ENCODE results near the gene NAALAD2.
"Not testable (repeated sequence)": the region's sequence is repeated elsewhere in the genome, so short reads cannot be mapped to it uniquely, and the experiment has no call there.

The NAALAD2 gene

DNA sequence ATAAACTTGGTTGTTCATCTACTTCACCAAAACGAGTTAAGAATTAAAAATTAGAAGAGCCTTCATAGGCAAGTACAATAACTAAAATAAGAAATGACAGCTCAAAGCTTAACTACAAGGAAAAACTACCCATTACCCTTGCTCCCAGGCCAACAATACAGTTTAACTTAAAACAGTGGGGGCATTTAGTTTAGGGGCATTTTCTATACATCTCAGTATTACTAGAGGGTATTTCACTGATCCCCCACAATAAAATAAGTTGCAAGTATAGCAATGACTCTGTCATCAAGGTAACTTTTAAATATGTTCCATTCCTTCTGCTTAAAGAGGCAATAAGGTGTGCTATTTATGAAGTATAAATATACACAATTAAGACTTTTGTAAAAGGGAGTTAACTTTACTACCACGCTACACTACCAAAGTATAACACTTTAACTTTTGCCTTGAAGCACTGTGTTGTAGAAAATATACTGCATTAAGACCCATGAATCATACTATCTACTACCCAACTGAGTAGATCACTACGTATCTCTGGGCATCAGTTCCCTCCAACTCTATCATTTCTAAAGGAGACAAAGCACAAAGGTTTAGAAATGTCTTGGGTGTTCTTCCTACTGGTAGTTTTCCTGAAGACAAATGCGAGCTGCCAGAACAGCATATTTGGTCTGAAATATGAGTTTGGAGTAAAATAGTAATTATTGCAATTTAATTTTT lies 58.6 kb downstream of the NAALAD2 start:
- FAIRE-seq = no peak

DNA sequence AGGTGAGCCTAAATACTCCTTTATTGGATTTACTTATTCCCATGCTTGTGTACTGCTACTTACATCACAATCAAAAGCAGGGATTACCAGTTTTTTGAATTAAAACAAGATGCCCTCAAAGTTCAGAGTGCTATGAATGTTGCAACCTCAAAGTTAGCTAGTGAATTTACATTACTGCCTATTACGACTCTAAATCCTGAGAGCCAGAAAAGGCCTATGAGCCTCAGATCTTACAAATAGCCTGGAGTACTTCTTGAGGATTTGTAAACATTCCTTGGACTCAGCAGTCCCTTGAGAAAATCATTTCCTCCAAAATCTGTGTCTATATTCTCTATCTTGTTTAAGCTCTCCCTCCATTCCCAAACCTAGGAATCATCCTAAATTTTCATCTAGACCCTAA lies 62.9 kb downstream of the NAALAD2 start:
- no peak for FAIRE-seq

DNA sequence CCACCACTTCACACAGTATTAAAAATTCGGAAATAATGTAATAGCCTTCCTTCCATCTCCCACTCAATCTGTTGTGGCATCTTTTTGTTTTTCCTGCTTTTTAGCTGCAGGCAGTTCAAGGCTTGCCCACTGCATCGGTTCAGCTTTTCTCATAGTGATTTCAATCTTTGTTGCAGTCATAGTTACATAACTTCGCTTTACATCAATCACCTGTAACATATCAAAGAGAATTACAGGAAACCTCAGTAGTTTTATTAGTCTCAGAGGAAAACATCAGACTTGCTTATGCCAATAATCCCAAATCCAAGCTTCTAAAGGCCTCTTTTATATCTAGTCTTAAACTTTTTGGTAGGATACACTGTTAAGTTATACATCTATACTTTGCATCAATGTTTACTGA lies 67.9 kb downstream of the NAALAD2 start:
- no peak for FAIRE-seq

DNA sequence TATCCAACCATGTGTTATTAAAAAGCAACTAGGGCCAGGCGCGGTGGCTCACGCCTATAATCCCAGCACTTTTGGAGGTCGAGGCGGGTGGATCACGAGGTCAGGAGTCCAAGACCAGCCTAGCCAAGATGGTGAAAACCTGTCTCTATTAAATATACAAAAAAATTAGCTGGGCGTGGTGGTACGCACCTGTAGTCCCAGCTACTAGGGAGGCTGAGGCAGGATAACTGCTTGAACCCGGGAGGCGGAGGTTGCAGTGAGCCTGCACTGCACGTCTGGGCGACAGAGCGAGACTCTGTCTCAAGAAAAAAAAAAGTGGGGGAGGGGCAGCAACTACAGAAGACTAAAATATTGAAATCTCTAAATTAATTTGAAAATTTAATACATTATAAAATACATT lies 69.9 kb downstream of the NAALAD2 start:
- FAIRE-seq = no peak

DNA sequence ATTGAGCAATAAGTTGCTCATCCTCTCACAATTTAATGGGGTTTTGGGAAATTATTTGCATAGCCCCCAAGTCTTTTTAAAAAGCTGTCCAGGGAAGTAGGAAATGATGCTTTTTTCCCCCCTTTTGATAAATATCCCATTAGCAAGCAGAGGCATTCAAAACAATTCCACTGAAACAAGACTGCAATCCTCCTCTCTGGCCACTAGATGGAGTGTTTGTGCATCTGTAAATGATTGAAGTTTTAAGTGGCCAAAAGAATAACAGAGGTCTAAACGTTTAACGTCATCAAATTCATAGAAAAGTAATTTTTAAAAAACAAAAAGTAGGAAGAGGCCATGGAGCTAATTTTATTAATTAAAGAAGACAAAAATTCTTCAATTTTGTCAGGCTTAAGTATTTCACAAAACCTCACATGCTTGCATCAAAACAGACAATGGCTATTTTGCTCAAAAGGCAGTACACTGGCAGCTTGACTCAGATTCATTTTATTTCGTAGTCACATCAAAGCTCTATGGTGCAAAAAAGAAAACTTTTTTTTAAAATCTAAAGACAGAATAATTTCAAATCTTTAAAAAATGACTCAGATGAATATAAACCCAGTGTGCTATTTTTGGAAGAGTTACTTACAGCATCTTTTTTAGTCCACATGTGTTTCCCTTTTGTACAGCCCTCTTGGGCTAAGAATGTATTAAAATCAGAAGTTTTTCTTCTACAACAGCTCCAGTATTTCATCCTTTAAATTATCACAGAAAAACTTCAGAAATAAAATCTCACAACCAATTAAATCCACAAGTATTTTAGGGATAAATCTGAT lies 70.6 kb downstream of the NAALAD2 start:
- FAIRE-seq = peak; percentile 82

DNA sequence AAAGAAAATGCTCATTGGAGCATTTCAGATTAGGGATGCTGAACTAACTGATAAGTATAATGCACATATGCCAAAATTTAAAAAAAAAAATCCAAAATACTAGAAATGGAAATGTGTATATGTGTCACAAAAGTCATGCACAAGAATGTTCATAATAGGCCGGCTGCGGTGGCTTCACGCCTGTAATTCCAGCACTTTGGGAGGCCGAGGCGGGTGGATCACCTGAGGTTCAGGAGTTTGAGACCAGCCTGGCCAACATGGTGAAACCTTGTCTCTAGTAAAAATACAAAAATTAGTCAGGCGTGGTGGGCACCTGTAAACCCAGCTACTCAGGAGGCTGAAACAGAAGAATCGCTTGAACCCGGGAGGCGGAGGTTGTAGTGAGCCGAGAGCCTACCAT lies 73.5 kb downstream of the NAALAD2 start:
- FAIRE-seq = not testable (repeated sequence)

DNA sequence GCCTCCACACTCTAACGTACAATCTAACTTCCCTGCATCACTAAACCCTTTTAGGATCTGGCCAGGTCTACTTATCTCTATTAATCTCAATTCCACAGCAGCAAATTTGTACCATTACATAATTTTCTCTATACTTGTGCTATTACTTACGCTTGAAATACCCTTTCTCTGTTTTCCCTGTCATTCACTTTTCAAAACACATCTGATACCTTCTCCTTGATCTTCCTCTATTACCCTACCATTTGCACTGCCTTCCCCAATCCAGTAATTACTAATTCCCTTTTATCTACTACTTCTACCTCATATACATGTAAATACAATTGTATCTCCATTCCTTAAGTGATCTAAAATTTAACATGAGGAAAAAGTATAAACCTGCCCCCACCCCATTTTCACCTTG lies 74.4 kb downstream of the NAALAD2 start:
- peak; percentile 47 for FAIRE-seq

DNA sequence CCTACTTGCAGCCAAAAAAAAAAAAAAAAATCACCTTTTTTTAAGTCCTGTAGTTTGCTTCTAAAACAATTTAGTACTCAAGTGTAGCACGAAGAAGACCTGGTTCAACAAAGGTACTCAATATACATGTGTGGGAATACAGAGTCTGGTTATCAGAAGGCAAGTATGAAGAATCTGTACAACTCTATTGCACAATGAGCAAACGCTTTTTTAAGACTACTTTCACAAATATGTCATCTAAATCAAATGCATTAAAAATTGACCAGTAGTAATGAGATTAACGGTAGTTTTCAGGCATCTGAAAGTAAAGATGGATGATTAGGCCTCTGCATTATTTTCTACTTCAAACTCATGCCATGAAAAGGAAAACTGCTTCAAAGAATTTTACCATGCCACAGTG lies 78.9 kb downstream of the NAALAD2 start:
- no peak for FAIRE-seq

DNA sequence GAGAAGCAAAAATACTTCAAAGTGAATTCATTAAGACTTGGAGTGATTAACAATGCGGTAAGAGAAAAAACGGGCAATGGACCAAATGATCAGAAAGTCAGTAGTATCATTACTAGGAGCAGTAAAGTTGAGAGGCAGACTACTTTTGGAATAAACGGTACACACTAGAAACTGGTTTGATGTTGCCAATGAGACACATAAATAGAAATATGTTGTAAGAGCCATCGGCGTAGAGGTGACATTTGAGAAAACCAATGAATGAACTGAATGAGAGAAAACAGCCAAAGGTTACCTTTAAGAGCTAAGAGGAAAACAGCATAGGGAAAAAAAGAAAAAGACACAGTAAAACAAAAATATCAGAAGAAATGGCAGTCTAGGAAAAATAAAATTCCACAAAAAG lies 82.1 kb downstream of the NAALAD2 start:
- no peak for FAIRE-seq

DNA sequence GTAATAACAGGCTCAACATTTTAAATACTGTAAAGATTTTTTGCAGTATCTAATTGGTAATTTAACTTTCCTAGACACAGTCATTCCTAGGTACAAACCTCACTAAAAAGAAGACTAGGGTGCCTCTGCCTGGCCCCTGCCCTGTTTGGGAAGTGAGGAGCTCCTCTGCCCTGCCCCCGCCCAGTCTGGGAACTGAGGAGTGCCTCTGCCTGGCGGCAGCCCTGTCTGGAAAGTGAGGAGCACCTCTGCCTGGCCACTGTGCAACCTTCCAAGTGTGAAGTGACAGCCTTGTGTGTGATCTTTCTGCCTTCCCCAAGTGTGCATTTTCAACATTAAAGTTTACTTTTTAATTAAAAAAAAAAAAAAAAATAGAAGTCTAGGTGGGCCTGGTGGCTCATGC lies 84.1 kb downstream of the NAALAD2 start:
- FAIRE-seq = no peak

DNA sequence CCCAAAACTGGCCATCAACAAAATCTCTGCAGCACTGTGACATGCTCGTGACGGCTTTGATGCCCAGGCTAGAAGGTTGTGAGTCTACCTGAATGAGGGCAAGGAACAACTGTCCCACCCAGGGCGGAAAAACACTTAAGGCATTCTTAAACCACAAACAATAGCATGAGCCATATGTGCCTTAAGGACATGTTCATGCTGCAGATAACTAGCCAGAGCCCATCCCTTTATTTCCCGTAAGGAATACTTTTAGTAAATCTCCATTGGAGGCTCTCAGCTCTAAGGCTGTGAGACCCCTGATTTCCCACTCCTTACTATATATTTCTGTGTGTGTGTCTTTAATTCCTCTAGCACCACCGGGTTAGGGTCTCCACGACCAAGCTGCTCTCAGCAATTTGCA lies 85.0 kb downstream of the NAALAD2 start:
- FAIRE-seq = no peak

DNA sequence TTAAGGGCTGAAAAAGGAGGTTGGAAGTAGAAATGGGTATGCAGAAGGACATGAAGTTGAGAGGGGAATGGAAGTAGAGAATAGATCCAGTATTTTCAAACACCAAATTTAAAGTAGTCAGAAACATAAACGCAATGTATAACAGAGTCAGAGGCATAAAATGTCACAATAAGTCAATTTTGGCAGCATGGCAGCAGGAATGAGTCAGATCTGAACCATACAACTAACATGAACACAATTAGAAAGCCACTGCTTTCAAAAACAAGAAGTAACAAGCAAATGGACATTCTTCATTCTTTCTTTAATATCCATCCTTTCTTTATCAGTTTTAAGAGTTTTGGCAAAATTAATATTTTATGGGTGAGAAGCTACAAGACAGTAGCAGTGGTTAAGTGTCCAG lies 85.9 kb downstream of the NAALAD2 start:
- no peak for FAIRE-seq

DNA sequence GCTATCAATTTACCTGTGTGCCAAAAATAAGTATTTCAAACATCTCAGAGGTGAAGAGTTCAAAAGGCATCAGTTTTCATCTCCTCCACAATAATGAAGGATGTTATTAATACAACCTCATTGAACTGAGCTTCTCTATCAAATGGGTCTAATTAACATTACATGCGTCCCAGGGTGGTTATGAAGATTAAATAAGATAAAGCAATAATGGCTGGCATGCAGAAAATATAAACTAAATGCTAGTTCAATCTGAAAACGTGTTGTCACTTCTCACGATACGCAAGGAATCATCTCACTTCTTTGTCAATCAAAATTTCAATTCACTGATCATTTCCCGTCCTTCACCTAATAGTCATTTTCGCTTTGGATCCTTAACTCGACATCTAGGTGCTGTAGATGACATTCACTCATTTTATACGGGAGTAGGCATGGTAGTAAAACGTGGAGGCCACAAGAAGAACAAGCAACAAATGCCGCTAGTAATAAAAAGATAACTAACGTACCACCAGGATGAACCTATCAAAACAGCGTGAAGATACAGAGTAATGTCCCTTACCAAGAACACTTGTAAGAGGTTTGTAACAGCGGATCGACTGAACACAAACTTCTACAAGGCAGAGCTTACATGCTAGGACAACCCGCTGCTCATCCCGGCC lies 87.5 kb downstream of the NAALAD2 start:
- FAIRE-seq = no peak

DNA sequence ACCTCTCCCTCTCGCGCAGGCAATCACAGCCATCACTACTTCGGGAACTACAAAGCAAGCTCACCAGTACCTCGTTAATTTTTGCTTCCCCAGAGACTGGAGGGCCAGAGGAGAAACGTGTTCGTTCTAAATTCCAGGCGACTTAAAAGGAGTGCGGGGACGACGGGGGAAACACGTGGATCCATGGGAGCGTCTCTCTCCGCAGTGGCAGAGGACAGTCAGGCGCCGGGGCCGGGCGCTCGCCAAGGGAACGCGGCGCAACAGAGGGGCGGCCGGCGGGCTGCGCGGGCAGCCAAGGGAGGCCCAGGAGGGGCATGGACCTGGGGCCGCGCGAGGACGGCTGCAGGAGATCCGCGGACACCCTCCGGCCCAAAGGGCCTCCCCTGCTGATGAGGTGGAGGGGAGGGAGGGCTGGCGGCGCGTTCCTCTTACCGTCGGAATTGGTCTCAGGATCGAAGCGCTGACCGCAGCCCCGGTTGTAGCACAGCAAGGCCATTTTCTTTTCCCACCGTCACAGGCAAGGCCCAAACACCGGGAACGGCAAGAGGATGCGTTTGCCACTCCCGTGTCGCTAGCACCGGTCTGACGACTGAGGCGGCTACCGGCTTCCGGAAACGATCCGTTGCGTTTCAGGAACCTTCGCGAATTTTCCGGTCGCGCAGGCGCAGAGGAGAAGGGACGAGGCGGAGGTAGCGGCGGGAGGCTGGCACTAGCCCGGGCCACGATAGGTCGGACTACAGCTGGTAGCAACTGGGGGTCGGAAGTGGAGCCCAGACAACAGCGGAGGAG lies 88.2 kb downstream of the NAALAD2 start, which contains the start of gene CHORDC1:
CHORDC1 (minus strand) TSS at position 591 of the 789 bp plus-strand sequence; CDS start at position 496, 95 bp downstream.
- peak; percentile 61 for FAIRE-seq

DNA sequence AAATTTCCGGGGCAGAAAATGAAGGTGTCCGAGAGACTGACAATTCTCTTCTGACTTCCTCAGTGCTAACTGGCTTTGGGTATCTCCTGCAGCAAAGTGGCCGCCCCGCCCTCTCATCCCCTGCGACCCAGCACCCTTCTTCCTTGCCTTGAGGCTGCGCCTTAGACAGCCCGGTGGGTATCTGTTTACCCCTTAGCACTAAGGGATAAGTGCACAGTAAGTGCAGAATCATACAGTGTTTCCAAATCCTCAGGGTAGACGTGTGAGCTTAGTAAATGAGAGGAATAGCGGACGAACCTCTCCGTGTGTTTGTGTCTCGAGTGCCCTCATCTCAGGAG lies 88.8 kb downstream of the NAALAD2 start:
- no peak for FAIRE-seq

DNA sequence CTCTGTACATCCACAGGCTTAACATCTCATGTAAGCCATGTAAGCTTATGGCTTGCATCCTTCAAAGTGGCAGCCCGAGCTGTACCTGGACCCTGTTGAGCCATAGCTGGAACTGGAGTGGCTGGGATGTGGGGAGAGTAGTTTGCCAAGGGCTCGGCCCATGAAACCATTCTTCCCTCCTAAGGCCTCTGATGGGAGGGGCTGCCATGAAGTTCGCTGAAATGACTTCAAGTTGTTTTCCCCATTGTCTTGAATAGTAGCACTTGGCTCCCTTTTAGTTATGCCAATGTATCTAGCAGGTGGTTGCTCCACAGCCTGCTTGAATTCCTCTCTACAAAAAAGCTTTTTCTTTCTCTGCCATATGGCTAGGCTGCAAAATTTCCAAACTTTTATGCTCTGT lies 93.6 kb downstream of the NAALAD2 start:
- FAIRE-seq = no peak

DNA sequence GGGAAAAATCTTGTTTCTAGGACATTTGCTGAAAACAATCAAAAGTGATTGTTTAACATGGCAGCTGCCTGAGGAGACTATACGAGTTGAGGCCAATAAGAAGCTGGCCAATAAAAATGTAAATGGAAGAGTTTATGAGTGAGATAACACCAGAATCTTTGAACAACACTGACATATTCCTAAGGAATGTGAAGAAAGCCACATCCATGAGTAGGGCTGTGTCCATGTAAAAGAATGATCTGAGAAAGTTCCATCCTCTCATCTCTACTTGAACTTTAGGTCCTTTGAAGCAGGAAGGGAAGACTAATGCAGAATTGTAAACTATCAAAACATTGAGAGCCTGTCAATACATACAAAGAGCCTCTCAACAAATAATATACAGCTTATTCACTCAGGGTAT lies 95.3 kb downstream of the NAALAD2 start:
- FAIRE-seq = no peak

DNA sequence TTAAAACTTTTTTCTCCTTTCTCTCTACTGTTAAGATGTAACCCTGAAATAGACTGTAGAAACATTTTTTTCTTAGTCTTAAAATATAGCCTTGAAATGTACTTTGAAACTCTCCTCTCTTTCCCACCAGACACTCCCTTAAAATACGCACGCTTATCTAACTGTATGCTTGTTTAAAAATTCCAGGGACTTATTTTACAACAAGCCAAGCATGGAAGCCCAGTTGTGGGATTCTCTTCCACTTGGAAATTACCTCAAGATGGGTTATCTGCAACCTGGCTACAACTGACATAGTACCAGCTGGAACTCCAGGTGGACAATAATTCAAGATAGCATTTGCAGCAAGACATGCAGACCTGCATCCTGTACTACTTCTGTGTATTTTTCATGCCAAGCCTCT lies 100.5 kb downstream of the NAALAD2 start:
- no peak for FAIRE-seq

DNA sequence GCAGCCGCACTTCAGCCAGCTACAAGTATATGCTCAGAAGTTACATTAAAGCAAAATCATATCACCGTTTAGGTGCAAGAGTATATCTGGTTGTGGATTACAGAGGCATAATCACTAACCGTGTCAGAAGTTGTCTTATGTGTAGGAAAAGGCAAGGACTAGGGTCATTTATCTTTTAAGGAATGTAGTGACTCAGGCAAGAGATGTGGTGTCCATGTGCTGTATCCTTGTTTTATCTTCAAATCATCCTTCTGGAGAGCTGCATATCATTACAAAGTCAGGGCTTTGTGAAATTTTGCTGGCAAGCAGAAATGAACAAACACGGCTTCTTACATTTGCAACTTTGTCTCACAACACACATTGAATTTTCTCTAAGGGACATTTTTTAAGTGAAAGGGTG lies 101.1 kb downstream of the NAALAD2 start:
- FAIRE-seq = no peak

DNA sequence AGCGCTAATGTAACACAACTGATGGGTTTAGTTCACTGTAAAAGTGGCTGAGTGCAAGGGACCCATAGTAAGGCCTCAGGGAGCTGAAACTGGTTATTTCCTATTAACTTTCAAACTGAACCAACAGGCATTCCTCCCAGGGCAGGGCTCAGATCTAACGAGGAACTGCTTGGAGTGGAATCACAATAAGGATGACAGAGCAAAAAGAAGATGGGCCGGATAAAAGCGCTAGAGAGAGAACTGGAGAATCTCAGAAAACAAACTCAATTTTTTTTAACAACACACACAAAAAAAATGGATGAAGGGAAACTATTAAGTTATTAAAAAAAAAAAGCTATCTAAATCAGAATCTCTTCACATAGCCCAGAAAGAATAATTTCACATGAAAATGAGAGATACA lies 102.5 kb downstream of the NAALAD2 start:
- FAIRE-seq = no peak

DNA sequence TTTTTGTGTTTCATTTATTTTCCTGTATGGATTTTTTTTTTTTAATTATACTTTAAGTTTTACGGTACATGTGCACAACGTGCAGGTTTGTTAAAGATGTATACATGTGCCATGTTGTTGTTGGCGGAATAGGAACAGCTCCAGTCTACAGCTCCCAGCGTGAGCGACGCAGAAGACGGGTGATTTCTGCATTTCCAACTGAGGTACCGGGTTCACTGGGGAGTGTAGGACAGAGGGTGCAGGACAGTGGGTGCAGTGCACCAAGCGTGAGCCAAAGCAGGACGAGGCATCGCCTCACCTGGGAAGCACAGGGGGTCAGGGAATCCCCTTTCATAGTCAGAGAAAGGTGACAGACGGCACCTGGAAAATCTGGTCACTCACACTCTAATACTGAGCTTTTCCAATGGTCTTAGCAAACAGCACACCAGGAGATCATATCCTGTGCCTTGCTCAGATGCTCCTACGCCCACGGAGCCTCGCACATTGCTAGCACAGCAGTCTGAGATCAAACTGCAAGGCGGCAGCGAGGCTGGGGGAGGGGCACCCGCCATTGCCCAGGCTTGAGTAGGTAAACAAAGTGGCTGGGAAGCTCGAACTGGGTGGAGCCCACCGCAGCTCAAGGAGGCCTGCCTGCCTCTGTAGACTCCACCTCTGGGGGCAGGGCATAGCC lies 105.6 kb downstream of the NAALAD2 start:
- not testable (repeated sequence) for FAIRE-seq

DNA sequence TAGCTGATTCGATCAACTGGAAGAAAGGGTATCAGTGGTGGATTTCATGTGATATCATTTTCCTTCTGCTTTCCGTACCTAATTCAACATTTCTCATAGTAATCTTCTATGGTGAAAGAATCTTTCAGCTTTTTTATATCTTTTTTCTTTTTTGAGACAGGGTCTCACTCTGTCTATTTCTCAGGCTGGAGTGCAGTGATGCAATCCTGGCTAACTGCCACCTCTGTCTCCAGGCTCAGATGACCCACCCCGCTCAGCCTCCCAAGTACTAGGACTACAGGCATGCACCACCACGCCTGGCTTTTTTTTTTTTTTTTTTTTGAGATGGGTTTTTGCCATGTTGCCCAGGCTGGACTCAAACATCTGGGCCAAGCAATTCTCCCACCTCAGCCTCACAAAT lies 107.0 kb downstream of the NAALAD2 start:
- FAIRE-seq = no peak

Measured in islet of Langerhans (tissue), 1 donor.